ENCODE data around the gene URM1. TPM values are rescaled to one million over a fixed set of nuclear protein-coding genes. Genes with fewer than 3 reads are reported as not detected.
A peak's percentile ranks its signal among the peaks of the same experiment; 100 is the strongest.
"Not testable (repeated sequence)": the region's sequence is repeated elsewhere in the genome, so short reads cannot be mapped to it uniquely, and the experiment has no call there.

The URM1 gene
- total RNA-seq = 41.9 TPM

GRCh38 chr9:128370752-128371629 lies at the start of gene URM1:
Gene URM1, plus strand, starts transcription at chr9:128371374. Its CDS starts 7 bp downstream, at chr9:128371381.
- ATAC-seq (peak; percentile 99), DNase-seq (ENCODE audit: low spot score) (peak; percentile 96)
- intact Hi-C loops (cut with DNase I) = no loop called here

GRCh38 chr9:128321879-128322403 lies 49.2 kb upstream of the URM1 start:
- ATAC-seq (no peak), DNase-seq (ENCODE audit: low spot score) (no peak)
- intact Hi-C loops (cut with DNase I) = no loop called here

GRCh38 chr9:128322404-128323211 lies 48.6 kb upstream of the URM1 start, which contains the start of the genes COQ4 and TRUB2:
Gene COQ4, plus strand, starts transcription at chr9:128322839. Its CDS starts 20 bp downstream, at chr9:128322859.
Gene TRUB2, minus strand, starts transcription at chr9:128322447. Its CDS starts 39 bp downstream, at chr9:128322408.
- peak; percentile 95 for DNase-seq (ENCODE audit: low spot score)
- ATAC-seq = peak; percentile 99
- intact Hi-C loops (cut with DNase I) = no loop called here

- ATAC-seq = no peak
- intact Hi-C loops (cut with DNase I) = no loop called here
- no peak for DNase-seq (ENCODE audit: low spot score)
These were observed 47.9 kb upstream of the URM1 start for GRCh38 chr9:128323212-128323730.

GRCh38 chr9:128323791-128324190 lies 47.4 kb upstream of the URM1 start:
- intact Hi-C loops (cut with DNase I) = no loop called here
- DNase-seq (ENCODE audit: low spot score) (no peak), ATAC-seq (no peak)

- no peak for ATAC-seq
- intact Hi-C loops (cut with DNase I) = no loop called here
- DNase-seq (ENCODE audit: low spot score) = no peak
These were observed 46.8 kb upstream of the URM1 start for GRCh38 chr9:128324401-128324800.

GRCh38 chr9:128325629-128326028 lies 45.5 kb upstream of the URM1 start:
- intact Hi-C loops (cut with DNase I) = no loop called here
- ATAC-seq = no peak
- no peak for DNase-seq (ENCODE audit: low spot score)

- DNase-seq (ENCODE audit: low spot score) = no peak
- ATAC-seq = no peak
- intact Hi-C loops (cut with DNase I) = no loop called here
These were observed 37.7 kb upstream of the URM1 start for GRCh38 chr9:128333451-128333869.

GRCh38 chr9:128335161-128335560 lies 36.0 kb upstream of the URM1 start:
- no peak for ATAC-seq

GRCh38 chr9:128335914-128336313 lies 35.3 kb upstream of the URM1 start:
- intact Hi-C loops (cut with DNase I) = no loop called here
- no peak for DNase-seq (ENCODE audit: low spot score)
- ATAC-seq = no peak

More at GRCh38 chr9:128335161-128335560, 36.0 kb upstream of the URM1 start:
- no peak for DNase-seq (ENCODE audit: low spot score)
- intact Hi-C loops (cut with DNase I) = no loop called here

GRCh38 chr9:128337936-128338335 lies 33.2 kb upstream of the URM1 start:
- no peak for ATAC-seq
- no peak for DNase-seq (ENCODE audit: low spot score)
- intact Hi-C loops (cut with DNase I) = no loop called here

GRCh38 chr9:128338852-128339614 lies 32.1 kb upstream of the URM1 start:
- ATAC-seq = not testable (repeated sequence)

GRCh38 chr9:128339761-128340690 lies 31.1 kb upstream of the URM1 start, which contains the start of gene SLC27A4:
Gene SLC27A4, plus strand, starts transcription at chr9:128340527. Its CDS starts 2,606 bp downstream, at chr9:128343133.
- peak; percentile 91 for ATAC-seq
- DNase-seq (ENCODE audit: low spot score) = peak; percentile 78
- intact Hi-C loops (cut with DNase I) = no loop called here

More at GRCh38 chr9:128338852-128339614, 32.1 kb upstream of the URM1 start:
- intact Hi-C loops (cut with DNase I); DNase-seq (ENCODE audit: low spot score): not testable (repeated sequence)

GRCh38 chr9:128340691-128341434 lies 30.3 kb upstream of the URM1 start:
- no peak for DNase-seq (ENCODE audit: low spot score)
- peak; percentile 25 for ATAC-seq
- intact Hi-C loops (cut with DNase I) = no loop called here

GRCh38 chr9:128341435-128341849 lies 29.7 kb upstream of the URM1 start:
- intact Hi-C loops (cut with DNase I) = no loop called here
- DNase-seq (ENCODE audit: low spot score) (no peak), ATAC-seq (peak; percentile 65)

GRCh38 chr9:128342971-128343680 lies 28.0 kb upstream of the URM1 start:
- intact Hi-C loops (cut with DNase I) = no loop called here

More at GRCh38 chr9:128342971-128343680, 28.0 kb upstream of the URM1 start:
- no peak for DNase-seq (ENCODE audit: low spot score)
- no peak for ATAC-seq
